HG02840 (cell line): ENCODE data around the gene MEA1.

Source experiments
- ATAC-seq: cut with Tn5 transposase; IDR thresholded peaks from one replicate; pipeline ENCODE4 v1.9.1; 2021; ENCODE audit warnings: mild to moderate bottlenecking, moderate library complexity, moderate number of reproducible peaks; ENCODE audit not compliant: unreplicated experiment, low FRiP score

The MEA1 gene

DNA sequence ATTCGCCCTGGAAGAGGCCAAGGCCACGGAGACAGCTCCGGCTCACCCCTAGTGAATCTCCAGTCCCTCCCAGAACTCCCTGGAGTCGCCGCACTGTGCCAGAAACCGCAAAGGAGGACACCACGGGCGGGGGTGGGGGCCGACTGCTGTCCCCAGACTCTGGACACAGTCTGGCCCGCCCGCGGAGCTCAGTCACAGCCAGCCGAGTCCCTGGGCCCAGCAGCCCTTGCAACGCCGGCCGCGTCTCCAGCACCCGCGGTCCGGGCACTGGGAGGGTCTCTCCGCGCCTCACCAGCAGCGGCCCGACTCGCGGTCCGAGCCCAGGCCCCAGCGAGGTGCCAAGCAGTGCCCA, 35.3 kb downstream of the MEA1 start:
- no peak for ATAC-seq

- no peak for ATAC-seq
Observed at GRCh38 chr6:42974919-42975505, 38.7 kb downstream of the MEA1 start.

GRCh38 chr6:42973926-42974325, 39.8 kb downstream of the MEA1 start:
- no peak for ATAC-seq

GRCh38 chr6:42971746-42972327, 41.9 kb downstream of the MEA1 start:
- ATAC-seq = no peak

DNA sequence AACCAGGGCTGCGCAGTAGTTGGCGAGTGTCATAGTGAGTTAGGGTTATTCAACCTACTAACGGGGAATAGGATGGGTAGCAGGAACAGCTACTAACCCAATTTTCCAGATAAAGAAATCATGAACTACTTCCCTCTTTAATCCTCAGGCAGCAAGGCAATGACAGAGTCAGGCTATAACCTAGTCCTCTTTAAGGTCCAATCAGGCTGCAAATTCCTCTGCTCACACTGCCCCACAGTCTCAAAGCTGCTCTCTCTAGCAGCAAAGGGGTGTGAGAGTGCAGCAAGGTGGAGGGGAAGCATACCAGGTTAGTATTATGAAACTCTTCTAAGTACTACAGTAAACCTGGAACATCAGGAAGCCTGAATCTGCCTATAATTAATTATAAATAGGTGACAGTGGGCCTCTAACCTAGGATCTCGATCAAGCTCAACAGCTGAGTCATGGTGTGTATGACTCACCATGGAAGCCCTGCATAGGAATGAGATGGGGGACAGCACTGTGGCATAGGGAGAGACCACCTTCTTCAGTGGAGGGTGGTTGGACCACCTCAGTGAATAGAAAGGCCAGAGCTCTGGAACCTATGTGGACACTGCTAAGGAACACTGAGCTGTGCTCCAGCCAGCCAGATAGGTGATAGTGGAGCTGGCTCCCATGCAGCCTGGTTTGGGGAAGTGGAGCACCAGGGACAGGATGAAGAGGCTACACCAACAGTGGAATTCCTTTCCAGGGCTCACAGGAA, 42.7 kb downstream of the MEA1 start:
- no peak for ATAC-seq

DNA sequence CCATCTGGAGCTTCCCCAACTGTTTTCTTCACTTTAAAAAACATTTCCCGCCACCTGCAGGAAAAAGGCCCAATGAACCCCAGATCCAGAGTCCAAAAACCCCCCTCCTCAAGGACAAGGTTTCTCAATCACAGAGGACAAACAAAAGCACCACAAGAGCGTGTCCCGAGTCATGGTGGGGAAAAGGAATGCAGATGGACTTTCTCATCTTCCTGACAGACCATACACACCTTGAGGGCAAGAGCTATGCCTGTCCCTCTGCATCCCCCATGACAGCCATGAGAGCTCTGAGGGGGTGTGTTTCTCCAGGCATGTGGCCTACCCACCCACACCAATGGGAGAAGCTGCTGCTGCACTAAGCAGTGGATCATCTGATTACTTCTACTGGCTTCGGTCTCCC, 43.8 kb downstream of the MEA1 start:
- ATAC-seq = no peak

DNA sequence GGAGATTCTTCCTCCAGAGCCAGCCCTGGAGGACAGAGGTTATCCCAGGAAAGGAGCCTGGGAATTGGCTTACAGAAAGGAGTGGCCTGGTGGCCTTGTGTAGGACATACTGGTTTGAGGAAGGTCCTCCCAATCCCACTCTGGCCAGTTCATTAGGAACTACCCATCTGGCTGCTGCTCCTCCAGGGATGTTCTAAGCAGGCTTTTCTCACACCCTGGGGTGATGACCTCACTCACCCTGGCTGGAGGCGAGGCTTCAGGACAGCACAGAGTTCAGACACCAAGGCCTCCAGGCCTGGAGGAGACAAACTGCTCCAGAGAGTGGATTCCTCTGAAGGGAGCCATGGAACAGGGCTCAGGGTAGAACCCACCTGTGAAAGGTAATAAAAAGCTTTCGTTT, 44.3 kb downstream of the MEA1 start:
- ATAC-seq = no peak

- no peak for ATAC-seq
Observed at GRCh38 chr6:42968783-42969182, 45.0 kb downstream of the MEA1 start.

DNA sequence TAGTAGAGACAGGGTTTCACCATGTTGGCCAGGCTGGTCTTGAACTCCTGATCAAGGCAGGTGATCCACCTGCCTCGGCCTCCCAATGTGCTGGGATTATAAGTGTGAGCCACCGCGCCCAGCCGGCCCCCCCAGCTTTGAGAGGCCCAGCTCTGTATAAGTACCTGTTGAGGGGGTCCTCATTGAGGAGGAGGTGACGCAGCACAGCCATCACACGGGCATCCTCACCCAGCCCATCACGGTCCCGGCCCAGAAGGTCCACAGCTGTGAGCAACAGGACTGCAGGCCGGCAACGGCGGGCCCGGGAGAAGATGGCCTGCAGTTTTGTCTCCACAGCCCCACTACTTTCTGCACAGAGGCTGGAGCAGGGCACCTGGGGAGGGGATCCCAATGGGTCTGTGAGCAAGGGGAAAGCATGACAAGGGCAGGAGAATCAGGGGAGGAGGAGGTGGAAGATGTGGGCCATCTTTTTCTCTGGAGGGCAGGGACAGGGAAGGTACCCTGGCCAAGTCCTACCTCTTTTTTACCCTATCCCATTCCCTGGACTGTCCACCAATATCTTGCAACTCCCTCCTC, 45.5 kb downstream of the MEA1 start:
- no peak for ATAC-seq

DNA sequence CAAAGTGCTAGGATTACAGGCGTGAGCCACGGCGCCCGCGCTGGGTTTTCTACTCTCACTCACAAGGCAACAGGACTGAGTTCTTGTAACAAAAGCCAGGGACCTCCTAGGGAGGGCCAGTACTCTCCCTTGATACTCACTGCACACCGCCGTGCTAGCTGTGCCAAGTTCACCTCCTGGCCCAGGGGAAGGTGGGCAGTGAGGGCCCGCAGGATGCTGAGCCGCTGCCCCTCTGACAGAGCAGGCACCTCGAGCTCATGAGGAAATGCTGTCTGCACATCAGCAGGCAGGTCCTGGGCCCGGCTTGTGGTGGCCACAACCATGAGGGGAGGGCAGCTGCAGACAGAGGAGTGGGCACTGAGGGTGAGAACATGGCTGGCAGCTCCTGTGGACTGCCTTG, 46.5 kb downstream of the MEA1 start:
- no peak for ATAC-seq

DNA sequence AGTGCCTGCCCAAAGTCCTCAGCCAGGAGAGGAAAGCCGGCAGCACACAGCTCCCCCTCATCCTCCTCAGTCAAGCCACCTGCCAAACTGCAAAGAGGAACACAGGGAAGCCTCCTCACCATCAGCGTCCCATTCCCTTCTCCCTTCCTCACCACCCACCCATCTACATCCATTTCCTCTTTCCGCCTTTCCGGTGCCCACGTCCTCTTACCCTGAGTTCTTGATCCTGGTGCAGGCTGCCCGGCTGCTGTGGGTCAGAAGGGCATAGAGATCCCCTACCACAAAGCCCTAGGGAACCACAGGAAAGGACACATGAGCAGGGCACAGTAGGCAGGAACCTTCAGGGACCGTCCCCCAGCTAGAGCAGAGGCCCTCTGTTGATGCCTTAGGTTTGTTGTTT, 47.2 kb downstream of the MEA1 start:
- no peak for ATAC-seq

- no peak for ATAC-seq
Observed at GRCh38 chr6:42963855-42964605, 49.7 kb downstream of the MEA1 start.

- no peak for ATAC-seq
Observed at GRCh38 chr6:42963179-42963854, 50.4 kb downstream of the MEA1 start.

DNA sequence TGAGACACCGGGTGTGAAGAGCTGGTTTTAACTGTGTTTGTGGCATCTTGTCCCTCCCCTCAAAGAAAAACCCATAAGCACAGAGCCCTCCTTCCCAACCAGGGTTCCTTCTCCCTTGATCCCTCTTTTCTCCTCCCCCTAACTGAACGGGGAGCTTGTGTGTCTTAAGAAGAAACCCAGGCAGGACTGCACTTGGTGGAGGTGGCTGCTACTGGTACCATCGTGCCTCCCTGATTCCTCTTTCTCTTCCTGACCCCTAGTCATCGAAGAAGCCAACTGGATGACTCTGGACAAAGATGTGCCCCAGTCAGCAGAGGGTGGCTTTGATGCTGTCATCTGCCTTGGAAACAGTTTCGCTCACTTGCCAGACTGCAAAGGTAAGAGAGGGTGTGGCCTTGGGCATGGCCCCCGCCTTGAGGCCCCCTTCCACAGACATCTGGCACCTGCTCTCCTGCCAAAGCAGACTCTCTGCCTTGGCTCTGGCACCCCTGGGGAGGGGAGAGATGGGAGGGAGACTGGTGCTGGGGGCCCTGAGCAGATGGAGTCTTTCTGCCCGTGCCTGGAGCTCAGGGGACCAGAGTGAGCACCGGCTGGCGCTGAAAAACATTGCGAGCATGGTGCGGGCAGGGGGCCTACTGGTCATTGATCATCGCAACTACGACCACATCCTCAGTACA, 51.1 kb downstream of the MEA1 start:
- no peak for ATAC-seq

DNA sequence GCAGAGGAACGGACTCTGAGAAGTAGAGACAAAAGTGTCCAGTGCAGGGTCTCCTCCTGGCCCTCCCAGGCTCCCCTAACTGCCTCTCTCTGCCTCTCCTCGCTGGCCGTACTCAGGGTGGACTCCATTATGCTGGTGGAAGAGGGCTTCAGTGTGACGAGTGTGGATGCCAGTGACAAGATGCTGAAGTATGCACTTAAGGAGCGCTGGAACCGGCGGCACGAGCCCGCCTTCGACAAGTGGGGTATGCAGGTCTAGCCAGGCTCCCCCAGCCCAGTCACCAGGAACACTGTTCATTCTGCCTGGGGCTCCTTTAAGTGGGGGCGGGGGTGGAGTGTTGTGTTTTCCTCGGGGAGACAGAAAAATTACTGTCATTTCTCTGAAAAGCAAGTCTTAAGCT, 51.6 kb downstream of the MEA1 start:
- no peak for ATAC-seq
